Loucy (cell line): Measurements from ENCODE around the gene PEX14.

Source experiments
- H2AFZ ChIP-seq: fragments of 200-600 bp; sonication (generic); 2 replicates; pipeline ENCODE4 v1.6.0; 2016; ENCODE audit warnings: antibody characterized with exemption, mild to moderate bottlenecking, low read length, moderate library complexity
- H3F3A ChIP-seq: fragments of 200-600 bp; 2 replicates; pipeline ENCODE4 v1.6.0; 2016; ENCODE audit warnings: antibody characterized with exemption, low read depth, mild to moderate bottlenecking
- H3K27me3 ChIP-seq: fragments of 200-600 bp; sonication (generic); 2 replicates; pipeline ENCODE4 v1.6.1; 2014; ENCODE audit warnings: low read length, mild to moderate bottlenecking; ENCODE audit not compliant: insufficient read depth, poor library complexity, severe bottlenecking
- H3K36me3 ChIP-seq: fragments of 200-600 bp; sonication (generic); 2 replicates; pipeline ENCODE4 v1.6.1; 2016; ENCODE audit warnings: low read length; ENCODE audit not compliant: insufficient read depth
- H3K4me1 ChIP-seq: fragments of 200-600 bp; sonication (generic); 2 replicates; pipeline ENCODE4 v1.5.1; 2014; ENCODE audit warnings: low read length, mild to moderate bottlenecking; ENCODE audit not compliant: insufficient read depth, poor library complexity, severe bottlenecking
- H3K4me2 ChIP-seq: fragments of 200-600 bp; sonication (generic); 2 replicates; pipeline ENCODE4 v1.6.0; 2014; ENCODE audit warnings: antibody characterized with exemption, low read length, low read depth, mild to moderate bottlenecking; ENCODE audit not compliant: poor library complexity, severe bottlenecking
- H3K4me3 ChIP-seq: fragments of 200-600 bp; sonication (generic); 2 replicates; pipeline ENCODE4 v1.5.1; 2014; ENCODE audit warnings: low read length, mild to moderate bottlenecking, mixed read lengths; ENCODE audit not compliant: poor library complexity, severe bottlenecking
- H3K79me2 ChIP-seq: fragments of 200-600 bp; sonication (generic); 2 replicates; pipeline ENCODE4 v1.6.1; 2014; ENCODE audit warnings: low read length; ENCODE audit not compliant: insufficient read depth
- H3K9ac ChIP-seq: fragments of 200-600 bp; sonication (generic); 2 replicates; pipeline ENCODE4 v1.6.0; 2014; ENCODE audit warnings: mild to moderate bottlenecking, low read depth, low read length, moderate library complexity; ENCODE audit not compliant: poor library complexity, severe bottlenecking
- H3K9me2 ChIP-seq: fragments of 200-600 bp; sonication (generic); replicated peaks from 2 replicates; pipeline ENCODE4 v1.6.1; 2016; ENCODE audit warnings: low read depth, low read length, mixed read lengths
- H3K9me3 ChIP-seq: fragments of 200-600 bp; sonication (generic); 2 replicates; pipeline ENCODE4 v1.6.1; 2014; ENCODE audit warnings: mild to moderate bottlenecking, antibody characterized with exemption, low read length, low read depth; ENCODE audit not compliant: insufficient read depth
- H4K20me1 ChIP-seq: fragments of 200-600 bp; sonication (generic); 2 replicates; pipeline ENCODE4 v1.6.0; 2014; ENCODE audit warnings: antibody characterized with exemption, low read length, mild to moderate bottlenecking; ENCODE audit not compliant: insufficient read depth, poor library complexity, severe bottlenecking
- CTCF ChIP-seq: fragments of 200-600 bp; sonication (generic); conservative IDR thresholded peaks from 2 replicates; pipeline ENCODE4 v1.5.1; 2014; ENCODE audit warnings: mild to moderate bottlenecking, antibody characterized with exemption, low read length
- EZH2phosphoT487 ChIP-seq: fragments of 200-600 bp; IDR thresholded peaks from 2 replicates; pipeline ENCODE4 v1.6.1; 2018; ENCODE audit warnings: antibody characterized with exemption, mild to moderate bottlenecking, moderate library complexity, borderline replicate concordance

The PEX14 gene

DNA sequence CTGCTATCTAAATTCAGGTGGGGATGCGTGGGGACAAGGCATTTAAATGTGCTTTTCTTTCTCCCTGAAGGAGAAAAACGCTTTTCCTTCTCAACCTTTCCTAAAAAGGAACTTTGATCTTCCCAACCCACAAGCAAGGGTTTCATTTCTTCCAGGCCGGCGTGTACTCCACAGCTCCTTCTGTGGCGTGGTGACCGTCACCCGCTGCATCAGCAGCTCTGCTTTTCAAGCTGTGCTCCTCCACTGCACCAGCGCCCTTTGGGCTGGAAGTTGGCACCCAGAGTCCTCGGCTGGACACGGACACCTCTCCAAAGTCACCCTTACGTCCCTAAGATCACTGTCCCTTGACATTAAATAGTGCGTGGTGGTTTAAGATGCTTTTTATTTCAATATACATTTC lies 54.3 kb downstream of the PEX14 start:
- H3K9ac ChIP-seq = no peak overlapping the region
- H3K4me1 ChIP-seq = peaks cover 16% of the 10 kb centered on the region
- H3F3A ChIP-seq = no peaks in the 10 kb centered on the region
- no peak for TF ChIP-seq EZH2phosphoT487
- TF ChIP-seq CTCF = no peak
- H3K36me3 ChIP-seq = 0 out of 2 replicates have a peak, but pooled peaks cover 4% of the 10 kb centered on the region
- no peak overlapping the region for H2AFZ ChIP-seq
- H3K4me3 ChIP-seq = no peak overlapping the region
- H3K4me2 ChIP-seq = no peak overlapping the region
- H3K9me3 ChIP-seq = no peaks in the 10 kb centered on the region
- H3K79me2 ChIP-seq = peaks cover 65% of the 10 kb centered on the region
- H3K27me3 ChIP-seq = no peaks in the 10 kb centered on the region
- no peaks in the 10 kb centered on the region for H3K9me2 ChIP-seq
- H4K20me1 ChIP-seq = no peaks in the 10 kb centered on the region

GRCh38 chr1:10529765-10530164 lies 55.0 kb downstream of the PEX14 start:
- no peak overlapping the region for H3K4me3 ChIP-seq
- no peak overlapping the region for H3K9ac ChIP-seq
- H4K20me1 ChIP-seq = no peaks in the 10 kb centered on the region
- peaks cover 16% of the 10 kb centered on the region for H3K4me1 ChIP-seq
- no peaks in the 10 kb centered on the region for H3K36me3 ChIP-seq
- H3K9me2 ChIP-seq = no peaks in the 10 kb centered on the region
- peaks cover 59% of the 10 kb centered on the region for H3K79me2 ChIP-seq
- TF ChIP-seq EZH2phosphoT487 (no peak), CTCF (no peak)
- no peak overlapping the region for H2AFZ ChIP-seq
- H3K4me2 ChIP-seq = no peak overlapping the region
- H3K9me3 ChIP-seq = no peaks in the 10 kb centered on the region
- H3F3A ChIP-seq = no peaks in the 10 kb centered on the region
- H3K27me3 ChIP-seq = no peaks in the 10 kb centered on the region

GRCh38 chr1:10530281-10530740 lies 55.6 kb downstream of the PEX14 start:
- no peak overlapping the region for H3K9ac ChIP-seq
- no peaks in the 10 kb centered on the region for H3F3A ChIP-seq
- no peaks in the 10 kb centered on the region for H3K27me3 ChIP-seq
- H3K9me3 ChIP-seq = no peaks in the 10 kb centered on the region
- TF ChIP-seq EZH2phosphoT487 (no peak), CTCF (peak; percentile 30; the same call in 1 of the 2 replicates)
- peaks cover 53% of the 10 kb centered on the region for H3K79me2 ChIP-seq
- no peak overlapping the region for H2AFZ ChIP-seq
- no peak overlapping the region for H3K4me3 ChIP-seq
- no peaks in the 10 kb centered on the region for H3K36me3 ChIP-seq
- H3K4me2 ChIP-seq = no peak overlapping the region
- H4K20me1 ChIP-seq = no peaks in the 10 kb centered on the region
- H3K9me2 ChIP-seq = no peaks in the 10 kb centered on the region
- peaks cover 13% of the 10 kb centered on the region for H3K4me1 ChIP-seq
